NCI-H524 treated with DMSO at 0.1 percent for 48 hours (cell line): Measurements from ENCODE around the gene ADAM15.

Source experiments
- DNase-seq: peaks from one replicate; lab custom pipeline; 2025; lab: John Stamatoyannopoulos, UW

Gene ADAM15

GRCh38 chr1:155070721-155071569, 19.8 kb downstream of the ADAM15 start:
- no peak for DNase-seq

- no peak for DNase-seq
Observed at GRCh38 chr1:155071701-155072100, 20.6 kb downstream of the ADAM15 start.

DNA sequence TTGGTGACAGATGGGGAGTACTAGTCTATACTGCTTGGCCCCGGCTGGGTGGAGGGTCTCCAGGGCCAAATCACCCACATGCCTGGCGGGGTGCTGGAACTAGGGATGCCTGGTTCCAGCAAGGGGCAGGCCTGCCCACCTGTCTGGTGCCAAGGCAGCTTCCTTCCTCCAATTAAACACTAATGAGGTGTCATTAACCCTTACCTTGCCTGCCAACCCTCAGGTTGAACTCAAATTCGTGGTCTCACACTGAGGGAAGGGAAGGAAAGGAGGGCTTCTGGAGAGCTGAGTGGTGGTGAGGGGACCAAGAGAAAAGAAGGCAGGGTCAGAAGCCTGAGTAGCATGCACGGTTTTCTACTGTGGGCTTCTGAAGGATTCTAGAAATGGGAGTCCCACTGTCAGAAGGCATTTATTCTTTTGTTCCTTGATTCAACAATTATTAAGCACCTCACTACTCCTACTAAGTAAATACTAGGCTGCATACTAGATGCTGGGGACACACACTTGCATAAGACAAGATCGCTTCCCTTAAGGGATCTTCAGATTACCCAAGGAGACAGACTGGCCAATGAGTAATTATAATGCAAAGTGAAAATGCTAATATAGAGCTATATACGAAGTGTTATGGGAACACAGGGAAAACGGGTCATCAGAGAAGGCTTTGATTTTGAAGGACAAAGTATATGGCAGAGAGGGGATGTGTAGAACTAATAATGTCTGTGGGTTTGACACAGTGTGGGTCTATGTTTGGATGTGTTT, 21.6 kb downstream of the ADAM15 start:
- no peak for DNase-seq

GRCh38 chr1:155073377-155074242, 22.5 kb downstream of the ADAM15 start:
- DNase-seq: no peak

DNA sequence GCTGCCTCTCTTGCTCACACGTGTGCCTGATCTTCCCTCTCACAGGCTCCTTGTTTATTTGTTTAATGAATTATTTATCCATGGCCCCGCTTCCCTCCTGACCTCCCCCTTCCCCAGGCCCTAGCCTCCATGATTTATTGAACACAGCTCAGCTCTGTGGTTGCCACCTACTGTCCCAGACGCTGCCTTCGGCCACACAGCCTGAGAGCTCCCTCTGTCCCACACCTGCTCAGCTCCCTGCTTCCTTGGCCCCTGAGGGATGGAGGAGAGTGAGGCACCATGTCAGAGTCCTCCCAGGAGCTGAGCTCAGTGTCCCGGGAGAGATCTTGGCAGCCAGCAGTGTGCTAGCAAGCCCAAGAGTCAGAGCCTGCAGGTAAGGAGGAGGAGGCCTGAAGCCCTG, 24.4 kb downstream of the ADAM15 start:
- DNase-seq: no peak

GRCh38 chr1:155076371-155076770, 25.3 kb downstream of the ADAM15 start:
- no peak for DNase-seq

GRCh38 chr1:155077346-155077745, 26.2 kb downstream of the ADAM15 start:
- DNase-seq: no peak

GRCh38 chr1:155077758-155078445, 26.8 kb downstream of the ADAM15 start:
- DNase-seq: no peak

- DNase-seq: no peak
Observed at GRCh38 chr1:155078469-155079209, 27.5 kb downstream of the ADAM15 start, which contains the start of gene EFNA3. EFNA3 (plus strand) TSS chr1:155078837; CDS start chr1:155078942, 105 bp downstream.

DNA sequence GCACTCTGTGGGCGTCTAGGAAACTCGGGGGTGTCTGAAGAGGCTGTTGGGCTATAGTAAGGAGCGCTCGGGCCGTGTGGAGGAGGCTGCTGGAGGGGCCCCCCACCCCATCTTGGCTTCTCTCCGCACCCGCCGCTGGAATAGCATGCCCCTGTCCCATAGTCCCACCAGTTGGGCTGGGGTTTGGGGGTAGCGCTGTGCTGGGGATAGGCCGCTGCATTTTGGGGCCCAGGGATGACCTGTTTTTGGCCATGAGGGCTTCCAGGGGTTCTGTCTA, 28.0 kb downstream of the ADAM15 start:
- no peak for DNase-seq

DNA sequence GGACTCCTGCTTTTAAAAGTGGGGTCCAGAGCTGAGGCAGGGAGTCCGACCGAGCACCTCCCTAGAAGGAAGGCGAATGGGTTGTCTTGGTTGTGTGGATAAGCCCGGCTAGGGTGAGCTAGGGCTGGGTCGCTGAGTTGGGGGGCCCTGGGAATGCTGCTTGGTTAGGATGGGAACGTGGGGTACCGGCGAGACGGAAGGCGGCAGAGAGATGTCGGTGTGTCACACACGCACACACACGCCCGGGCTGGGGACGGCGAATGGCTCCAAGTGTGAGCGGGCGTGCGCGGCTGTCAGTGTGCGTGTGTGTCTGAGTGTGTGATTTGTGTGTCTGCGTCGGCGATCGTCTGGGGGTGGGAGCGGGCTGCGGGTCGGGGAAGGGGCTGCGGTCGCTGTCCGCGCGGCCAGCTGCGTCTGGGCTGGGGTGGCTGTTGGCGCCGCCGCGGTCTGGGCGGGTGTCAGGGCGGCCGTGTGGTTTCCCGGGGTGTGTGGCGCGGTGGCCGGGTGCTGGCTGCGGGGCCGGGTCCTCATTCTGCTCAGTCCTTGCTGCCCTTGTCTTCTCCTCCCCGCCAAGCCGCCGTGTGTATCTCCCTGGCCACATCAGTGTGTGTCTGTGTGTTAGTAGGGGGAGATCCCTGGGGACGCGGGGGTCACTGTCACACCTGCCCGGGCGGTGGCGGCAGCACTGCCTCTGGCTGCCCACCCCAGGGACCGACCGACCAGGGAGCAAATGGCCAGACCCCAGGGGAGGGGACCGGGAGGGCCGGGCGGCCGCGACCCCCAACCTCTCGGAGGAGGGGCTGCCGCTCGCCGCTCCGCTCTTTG, 28.6 kb downstream of the ADAM15 start:
- DNase-seq: no peak

DNA sequence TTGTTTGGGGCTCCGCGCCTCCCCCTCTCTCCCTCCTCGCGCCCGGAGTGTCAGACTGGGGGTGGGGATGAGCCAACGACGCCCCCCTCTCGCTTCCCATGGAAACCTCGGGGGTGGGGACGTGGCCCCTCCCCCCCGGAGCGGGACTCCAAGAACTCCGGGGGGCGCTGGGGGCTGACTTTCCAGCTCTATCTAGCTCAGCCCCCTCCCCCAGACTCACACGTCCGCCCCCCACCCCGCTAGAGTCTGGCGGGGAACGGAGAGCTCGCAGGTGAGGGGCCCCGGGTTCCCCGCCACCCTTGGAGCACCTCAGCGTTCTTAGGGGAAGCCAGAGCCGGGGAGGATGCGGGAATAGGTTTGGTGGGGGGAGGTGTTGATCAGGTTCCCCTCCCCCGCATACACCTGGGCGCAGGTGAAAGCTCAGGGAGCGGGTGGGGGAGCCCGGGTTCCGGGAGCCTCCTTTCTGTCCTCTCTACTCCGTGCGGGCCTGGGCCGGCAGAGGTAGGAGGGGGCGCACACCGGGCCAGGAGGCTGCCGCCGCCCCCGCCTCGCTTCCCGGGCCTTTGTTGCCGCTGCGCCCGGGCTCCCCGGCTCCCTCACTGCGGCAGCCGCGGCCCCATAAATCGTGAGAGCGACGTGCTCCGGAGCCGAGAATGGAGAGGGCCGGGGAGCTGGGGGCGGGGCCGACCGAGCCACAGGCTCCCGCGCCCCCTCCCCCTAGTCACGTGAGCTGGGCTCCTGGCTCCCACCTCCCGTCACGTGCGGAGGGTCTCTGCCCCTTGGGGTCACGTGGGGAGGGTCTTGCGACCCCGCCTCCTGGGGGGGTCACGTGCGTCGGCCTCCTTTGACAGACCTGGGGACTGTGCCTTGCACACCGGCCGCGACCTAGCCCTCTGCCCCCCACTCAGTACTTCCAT, 29.5 kb downstream of the ADAM15 start:
- no peak for DNase-seq

DNA sequence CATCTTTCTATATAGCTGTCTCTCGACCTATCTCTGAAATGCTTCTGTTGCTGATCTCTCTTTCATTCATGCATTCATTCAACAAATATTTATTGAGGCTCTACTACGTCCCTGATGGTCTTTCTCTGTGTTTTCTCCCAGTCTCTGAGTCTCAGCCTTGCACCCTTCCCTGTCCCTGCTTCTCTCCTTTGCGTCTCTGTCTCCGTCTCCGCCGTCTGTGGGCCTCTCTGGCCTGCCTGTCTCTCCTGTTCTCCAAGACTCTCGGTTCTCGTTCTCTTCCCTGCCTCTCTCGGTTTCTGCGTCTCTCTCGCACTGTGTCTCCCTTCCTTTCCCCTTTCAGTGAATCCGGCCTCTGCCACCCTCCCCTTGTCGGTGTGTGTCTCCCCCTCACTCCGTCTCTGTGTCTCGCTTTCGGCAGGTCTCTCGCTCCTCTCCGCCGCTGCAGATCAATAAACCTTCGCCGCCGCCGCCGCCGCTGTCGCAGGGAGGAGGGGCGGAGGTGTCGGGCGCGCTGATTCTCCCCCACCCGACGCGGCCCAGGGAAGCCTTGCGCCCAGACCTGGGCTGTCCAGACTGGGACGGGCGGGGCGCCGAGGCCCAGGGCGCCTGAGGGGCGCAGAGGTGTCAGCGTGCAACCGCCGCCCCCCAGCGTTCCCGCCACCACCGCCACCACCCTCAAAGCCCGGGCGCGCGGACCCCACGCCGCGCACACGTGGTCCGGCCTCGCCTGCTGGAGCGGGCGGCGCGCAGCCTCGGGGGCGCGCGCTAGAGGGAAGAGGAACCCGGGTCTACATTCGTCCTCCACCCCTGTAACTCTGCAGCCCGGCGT, 30.6 kb downstream of the ADAM15 start:
- DNase-seq: no peak

GRCh38 chr1:155082301-155083051, 31.4 kb downstream of the ADAM15 start:
- DNase-seq: no peak

- DNase-seq: no peak
Observed at GRCh38 chr1:155083052-155083541, 32.0 kb downstream of the ADAM15 start.

- no peak for DNase-seq
Observed at GRCh38 chr1:155083865-155084721, 33.0 kb downstream of the ADAM15 start.
